Measurements from ENCODE around the gene GAS6. TPM values are rescaled to one million over a fixed set of nuclear protein-coding genes. Genes with fewer than 3 reads are reported as not detected.

The GAS6 gene
- polyA plus RNA-seq, 12 donors = 20.9 to 61.4 (median 31.5) TPM; not detected in 1

DNA sequence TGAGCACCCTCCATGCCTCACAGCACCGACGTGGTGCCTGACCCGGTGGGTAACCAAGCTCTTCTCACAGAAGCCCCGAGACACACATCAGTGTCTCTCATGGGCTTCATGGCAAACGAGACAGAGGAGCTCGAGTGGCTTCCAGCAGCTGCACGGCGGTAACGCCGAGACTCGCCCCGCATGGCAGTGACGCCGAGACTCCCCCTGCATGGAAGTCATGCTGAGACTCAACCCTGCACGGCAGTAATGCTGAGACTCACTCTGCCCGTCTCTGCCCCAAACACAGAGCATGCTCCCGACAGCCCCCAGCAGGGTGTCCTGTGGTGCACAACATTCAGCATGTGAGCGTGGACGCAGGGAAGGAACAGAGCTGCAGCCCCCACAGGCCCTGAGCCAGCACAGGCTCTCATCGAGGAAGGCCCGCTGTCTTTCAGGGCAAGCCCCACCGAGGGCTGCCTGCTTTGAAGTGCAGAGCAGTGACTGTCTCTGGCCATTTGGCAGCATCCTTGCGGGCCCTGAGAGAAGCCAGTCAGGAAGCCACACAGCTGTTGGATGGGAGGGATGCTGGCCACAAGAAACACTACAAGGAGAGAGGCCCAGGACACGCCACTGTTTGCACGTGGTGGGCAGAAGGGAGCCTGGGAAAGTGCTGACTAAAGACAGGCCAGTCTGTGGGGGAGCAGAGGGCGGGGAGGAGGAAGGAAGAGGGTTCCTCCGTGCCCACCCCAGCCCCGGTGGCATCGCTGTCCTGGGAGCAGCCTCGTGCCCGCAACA lies 9.5 kb downstream of the GAS6 start:
- DNase-seq = no peak

DNA sequence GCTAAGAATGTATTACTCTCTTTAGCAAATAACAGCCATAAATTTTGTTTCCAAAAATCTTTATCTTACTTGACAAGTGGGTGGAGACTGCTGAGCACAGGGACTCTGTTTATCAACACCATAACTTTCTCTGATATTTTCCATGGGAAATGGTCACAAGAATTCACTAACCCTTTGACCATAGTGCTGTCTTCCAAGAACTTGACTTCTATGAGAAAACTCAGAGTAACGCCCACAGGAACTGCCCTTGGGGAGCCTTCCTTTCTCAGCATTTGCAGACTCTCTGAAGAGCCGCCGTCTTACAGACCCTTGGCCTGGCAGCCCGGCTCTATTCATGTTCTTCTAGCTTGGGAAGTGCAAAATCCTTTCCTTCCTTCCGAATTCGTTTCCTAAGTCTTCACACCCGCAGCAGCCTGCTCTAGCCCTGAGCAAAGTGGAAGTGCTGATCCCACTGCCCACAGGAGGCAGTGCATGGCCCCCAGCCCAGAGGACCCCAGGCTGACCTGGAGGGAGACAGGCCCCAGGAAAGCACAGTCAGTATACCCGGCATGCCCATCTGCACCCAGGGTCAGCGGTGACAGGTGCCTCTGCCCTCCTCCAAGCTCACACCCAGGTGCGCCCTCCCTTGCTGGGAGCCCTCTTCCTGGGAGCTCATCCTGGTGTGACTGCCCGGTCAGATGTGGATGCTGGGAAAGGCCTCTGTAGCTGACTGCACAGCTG lies 10.2 kb downstream of the GAS6 start:
- no peak for DNase-seq

DNA sequence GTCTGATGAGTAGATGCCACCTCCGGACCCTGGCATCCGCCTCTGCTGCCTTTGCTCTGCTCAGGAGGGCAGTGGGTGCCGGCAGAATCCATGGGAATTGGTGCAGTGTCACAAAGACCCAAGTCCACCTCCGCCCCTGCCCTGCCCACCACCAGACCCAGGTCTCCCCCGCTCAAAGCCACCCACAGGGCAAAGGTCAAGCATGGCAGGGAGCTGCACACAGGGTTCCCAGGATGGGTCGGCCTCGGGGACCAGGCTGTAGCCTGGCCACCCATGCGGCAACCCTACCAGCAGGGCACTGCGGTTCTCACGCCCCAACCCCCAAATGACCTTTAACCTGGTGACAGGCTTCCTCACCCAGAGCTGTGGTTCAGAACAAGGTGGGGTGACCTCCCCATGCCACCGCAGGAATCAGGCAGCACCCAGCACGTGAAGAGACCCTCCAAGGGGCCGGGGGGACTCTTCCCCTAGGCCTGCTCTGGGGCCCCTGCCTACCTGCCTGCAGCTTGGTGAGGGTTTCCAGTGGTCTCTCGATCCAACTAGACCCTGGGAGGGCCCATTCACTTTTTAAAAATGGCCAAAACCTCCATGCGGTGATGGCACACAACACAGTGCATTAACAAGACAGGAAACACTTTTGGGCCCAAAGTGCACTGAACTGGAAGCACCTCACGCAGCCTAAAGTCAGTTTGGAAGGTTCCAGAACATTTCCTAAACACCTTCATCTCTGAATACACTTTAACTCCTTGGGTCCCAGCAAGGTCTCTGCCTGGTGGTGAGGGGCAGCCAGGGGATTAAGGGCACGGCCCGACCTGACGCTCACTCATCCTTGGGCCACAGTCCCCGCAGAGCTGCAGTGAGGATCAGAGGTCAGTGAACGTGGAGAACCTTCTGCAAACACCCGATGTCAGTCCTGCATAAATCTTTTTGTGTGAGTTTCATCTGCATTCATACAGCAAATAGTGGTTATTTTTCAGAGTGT lies 11.0 kb downstream of the GAS6 start:
- DNase-seq = no peak

DNA sequence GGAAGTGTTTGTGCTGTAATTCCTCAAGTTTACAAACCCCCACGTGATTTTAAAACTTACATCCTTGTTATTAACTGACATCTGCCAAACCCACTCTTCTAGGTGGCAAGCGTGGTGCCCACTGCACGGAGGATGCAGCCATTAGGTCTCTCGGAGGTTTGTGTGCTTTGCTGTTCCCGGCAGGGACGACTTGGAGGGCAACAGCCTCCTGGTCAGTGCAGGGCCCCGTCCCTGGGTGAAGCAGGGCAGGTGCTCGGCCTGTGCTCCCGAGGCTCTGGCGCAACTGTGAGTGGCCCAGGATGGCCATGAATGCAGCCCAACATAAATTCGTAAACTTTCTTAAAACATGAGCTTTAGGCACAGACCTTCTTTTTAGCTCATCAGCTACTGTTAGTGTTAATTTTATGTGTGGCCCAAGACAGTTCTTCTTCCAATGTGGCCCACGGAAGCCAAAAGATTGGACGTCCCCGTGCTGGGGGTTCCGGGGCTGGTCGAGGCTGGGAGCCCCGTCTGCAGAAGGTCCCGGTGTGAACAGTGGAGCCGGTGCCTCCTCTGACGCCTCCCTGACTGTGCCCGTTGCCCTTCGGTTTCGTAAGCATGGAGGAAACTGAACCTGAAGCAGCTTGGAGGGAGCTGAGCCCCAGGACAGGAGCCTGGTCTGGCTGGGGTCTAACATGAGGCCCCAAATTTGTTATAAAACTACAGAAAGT lies 11.9 kb downstream of the GAS6 start:
- no peak for DNase-seq

DNA sequence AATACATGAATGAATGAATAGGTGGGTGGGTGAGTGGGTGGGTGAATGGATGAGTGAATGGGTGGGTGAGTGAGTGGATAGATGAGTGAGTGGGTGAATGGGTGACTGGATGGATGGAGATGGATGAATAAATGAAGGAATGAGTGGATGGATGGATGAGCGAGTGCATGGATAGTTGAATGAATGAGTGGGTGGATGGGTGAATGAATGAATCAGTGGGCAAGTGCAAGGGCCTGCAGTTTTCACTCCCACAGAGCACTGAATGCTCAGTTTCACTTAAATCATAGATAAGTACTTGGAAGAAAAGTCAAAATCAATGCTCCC lies 12.4 kb downstream of the GAS6 start:
- no peak for DNase-seq

DNA sequence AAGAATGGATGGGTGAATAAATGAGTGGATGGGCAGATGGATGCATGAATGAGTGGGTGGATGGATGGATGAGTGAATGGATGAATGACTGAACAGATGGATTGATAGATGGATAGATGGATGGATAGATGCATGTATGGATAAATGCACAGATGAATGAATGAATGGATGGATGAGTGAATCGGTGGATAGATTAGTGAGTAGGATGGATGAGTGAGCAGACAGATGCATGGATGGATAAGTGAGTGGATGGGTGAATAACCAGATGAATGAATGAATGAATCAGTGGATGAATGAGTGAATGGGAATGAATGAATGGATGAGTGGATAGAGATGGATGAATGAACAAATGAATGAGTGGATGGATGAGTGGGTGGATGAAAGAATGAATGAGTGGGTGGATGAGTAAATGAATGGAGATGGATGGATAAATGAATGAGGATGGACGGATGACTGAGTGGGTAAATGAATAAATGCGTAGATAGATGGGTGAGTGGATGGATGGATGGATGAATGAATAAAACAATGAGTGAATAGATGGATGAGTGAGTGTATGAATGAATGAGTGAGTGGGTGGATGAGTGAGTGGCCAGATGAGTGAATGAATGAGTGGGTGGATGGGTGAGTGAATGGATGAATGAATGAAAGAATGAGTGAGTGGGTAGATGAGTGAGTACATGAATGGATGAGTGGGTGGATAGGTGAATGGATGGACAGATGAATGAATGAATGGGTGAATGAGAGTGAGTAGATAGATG lies 13.0 kb downstream of the GAS6 start:
- DNase-seq = no peak

DNA sequence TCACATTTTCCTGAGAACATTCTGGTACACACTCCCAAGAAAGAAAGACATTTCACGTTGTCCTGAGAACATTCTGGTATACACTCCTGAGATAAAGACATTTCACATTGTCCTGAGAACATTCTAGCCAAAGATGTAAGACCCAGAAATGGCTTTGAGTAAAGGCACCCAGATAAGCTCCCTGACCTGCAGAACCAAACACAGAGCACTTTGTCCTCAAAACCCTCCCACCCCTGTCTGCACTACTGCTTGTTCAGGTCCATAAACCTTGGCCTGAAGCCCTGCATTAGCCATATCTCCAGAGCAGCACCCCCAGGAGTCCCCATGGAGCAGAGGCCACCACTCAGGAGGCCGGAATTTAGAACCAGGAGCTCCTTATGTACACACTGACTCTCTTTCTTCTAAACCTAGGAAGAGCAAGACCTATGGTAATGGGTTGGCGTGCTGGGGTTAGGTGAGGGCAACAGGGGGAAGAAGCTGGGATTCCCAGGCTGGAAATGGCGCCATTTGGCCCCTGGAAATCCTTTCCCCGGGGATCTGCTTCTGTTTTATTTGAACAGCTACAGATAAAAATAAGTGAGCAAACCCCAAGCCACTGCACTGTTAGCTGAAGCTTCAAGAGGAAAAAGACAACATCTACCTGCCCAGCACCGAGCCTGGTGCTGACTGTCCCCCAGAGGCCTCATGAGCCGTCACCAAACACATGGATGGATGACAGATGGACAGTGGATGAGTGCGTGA lies 13.7 kb downstream of the GAS6 start:
- DNase-seq = no peak

DNA sequence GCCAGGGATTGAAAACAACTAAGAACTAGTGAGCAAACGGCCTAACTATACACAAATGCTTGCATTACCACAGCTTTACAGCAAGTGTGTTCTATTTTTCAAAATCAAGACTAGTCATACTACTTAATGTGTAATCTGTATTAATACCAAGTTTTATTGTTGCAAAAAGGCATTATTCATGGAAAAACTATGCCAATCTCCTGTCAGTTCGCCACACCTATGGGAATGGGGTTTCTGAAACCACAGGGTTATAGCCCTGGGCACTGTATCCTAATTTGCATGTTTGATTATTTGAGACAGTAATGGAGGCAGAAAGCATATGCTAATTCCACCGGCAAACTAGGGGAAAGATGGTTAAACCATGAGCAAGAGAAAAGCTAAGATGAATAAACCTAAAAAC lies 14.3 kb downstream of the GAS6 start:
- DNase-seq = no peak

DNA sequence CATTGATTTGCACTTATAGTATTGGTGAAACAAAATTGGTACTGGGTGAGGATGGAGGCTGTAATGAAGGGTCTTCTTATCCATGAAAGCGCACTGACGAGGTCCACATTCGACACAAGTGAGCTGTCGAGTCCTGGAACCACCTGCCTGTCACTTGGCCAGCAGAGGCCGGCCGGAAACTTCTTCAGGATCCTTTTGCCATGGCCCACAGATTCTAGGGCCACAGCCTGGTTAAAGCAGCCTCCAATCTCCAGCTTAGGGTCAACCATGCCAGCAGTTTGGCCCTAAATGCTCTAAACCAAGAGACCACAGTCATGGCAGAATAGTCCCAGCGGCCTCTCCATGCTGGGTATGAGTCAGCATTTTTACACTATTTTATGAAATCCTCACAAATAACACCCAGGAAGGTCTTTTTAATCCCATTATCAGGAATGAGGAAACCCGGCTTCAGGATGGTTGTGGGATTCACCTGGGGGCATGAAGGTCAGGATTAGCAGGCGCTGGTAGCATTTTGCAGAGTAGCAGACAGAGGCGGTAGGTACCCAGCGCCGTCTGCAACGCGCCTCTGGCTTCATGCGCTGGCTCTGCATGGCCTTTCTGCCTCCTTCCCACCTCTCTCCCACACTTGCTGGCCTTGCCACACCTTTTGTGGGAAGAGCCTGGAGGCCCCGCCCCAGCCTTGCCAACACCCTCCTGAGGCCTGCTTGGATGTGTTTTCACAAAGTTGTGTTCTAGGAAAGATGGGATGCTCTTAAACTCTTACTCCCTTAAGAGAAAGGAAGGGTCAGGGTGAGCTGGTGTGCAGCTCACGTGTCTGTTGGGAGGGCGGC lies 15.2 kb downstream of the GAS6 start:
- DNase-seq = no peak

DNA sequence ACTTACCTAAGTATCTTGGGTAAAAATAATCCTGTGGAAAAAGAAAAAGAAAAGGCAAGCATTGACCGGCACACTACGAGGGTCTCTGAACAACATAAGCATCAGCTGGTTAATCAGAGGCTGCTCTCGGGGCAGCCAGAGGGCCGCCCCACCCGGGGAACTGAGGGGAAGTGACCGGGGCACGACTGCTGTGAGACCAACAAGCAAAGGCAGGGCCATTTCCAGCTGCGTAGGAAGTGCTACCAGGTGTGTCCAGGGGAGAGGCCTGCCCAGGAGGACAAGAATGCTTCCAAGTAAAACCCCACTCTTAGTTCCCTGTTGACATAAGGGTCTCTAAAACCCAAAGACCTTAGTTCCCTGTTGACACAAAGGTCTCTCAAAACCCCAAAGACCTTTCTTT lies 15.9 kb downstream of the GAS6 start:
- DNase-seq = no peak

DNA sequence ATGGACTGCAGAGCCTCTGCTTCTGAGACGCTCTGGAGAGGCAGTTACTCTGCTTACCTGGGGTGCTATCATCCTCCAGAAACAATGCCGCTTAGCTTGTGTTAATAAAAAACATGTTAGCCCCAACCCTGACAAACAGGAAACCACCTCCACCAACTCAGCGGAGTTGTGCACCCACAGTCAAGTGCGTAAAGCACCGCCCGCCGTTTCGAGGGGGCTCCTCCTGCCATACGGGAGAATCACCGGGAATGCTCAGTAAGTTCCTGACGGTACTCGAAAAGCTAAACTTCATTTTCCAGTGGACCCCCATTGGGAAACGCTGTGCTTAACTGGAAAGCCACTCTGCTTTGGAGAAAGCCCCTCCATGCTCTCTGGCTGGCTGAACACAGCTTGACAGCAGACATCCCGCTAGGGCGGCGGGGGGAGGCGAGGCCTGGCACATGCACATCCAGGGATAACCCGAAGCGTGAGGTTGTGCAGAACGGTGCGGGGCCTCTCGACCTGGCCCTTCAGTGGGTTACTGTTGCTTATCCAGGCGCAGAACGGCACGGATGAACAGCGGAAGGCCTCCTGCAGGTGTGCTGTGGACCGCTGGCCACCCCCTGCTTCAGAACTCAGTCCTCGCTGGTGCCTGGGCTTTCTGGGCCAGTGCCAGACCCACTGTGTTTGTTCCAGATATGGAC lies 17.1 kb downstream of the GAS6 start:
- DNase-seq = no peak

DNA sequence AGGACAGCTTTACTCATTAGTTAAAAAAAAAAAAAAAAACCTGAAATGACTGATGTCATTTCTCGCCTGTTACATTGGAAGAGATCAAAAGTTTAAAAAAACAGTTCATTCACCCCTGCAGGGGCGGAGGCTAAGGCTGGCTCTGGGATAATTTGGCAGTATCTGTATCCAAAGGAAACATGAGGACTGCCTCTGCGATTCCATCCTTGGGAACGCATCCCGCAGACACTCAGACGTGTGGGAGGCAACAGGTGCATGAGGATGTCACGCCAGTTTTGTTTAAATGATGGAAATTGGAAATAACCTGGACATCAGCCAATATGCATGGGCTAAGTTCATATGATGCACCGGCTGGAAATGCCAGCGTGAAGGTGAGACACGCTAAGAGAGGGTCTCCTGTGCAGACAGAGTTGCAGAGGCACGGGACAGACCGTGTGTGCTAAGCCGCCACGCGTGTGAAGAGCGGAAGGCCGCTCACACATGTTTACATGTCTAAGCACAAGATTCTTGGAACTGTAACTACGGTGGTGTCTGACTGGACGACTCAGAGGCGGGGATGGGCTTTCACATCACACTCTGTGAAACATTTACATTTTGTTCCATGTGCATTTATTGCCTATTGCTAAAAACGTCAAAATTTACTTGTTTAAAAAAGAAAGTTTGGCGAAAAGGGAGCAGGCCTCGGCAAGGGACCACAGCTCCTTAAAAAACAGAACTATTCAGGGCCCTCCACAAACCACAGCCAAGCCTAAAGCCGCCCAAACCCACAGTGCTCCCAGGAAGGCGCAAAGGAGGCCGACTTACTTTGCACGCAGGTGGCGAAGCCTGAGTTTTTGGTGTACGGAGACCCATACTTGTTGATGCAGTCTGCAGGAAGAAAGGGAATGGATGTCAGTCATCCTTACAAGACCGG lies 17.9 kb downstream of the GAS6 start:
- DNase-seq = no peak

DNA sequence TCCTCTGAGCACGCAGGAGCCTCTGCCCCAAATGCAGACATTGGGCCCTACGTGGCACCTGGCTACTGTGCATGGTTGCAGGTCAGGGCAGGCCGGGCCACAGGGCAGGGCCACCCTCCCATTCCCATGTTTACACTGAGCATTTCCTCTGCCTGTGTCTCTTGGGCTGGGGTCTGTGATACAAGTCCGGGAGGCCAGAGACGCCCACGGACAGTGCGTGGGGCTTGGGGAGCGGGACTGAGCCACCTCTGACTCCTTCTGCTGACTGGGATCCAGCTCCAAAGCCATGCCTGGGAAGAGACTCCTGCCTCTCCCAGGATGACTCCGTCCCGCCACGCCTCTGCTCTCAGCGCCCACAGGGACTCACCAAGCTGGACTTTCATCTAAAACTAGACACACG lies 18.8 kb downstream of the GAS6 start:
- no peak for DNase-seq

DNA sequence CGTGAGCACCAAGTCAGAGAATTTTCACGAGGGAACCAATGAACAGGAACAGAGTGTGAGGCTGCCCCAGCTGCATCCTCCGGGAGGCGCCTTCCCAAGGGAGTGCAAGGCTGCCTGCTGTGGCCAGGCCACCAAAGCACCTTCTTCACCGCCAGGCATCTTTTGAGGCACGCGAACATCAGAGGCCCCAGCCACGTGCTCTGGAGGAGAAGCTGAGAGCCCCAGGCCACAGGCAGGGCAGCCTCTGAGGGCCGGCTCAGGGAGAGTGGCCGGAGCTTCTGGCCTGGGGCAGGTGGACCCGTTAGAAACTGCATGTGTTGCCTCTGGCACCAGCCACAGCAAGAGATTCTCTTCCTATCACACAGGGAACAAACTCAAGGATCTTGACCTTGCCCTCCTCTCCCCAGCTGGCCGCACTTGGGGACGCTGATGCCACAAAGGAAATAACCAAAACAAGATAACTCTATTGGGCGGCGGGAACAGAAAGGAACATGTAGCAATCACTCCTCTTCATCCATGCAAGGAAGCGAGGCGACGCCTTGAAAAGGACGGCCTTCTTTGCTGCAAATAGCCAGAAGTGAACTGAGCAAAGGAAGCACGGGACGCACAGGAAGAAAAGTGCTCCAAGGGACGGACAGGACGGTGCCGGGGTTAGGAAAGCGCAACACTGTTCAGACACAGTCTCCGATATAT lies 19.9 kb downstream of the GAS6 start:
- no peak for DNase-seq

DNA sequence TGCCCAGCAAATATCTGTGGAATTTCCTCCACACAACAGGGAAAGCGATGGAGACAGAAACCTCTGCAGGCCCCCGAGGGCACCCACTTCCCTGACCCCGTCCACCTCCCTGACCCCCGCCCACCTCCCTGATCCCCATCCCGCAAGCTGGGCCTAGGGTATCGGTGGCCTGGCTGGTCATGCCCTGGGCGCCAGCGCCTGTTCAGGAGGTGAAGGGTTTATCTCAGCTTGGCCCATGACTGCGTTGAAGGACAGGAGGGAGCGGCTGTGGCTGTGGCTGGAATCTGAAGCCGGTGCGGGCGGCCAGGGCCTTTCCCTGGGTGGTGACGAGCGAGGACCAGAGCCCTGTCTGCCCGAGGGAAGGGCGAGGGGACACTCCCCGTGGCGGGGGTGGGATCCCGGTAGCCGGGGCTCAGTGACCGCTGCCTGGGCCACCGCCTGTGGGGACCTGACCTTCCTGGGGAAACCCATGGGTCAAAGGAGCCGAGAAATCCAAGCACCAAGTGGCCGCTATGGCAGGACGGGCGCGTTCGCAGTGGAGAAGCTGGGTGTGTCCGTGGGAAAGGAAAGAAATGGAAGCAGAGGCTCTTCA lies 20.7 kb downstream of the GAS6 start:
- DNase-seq = no peak

DNA sequence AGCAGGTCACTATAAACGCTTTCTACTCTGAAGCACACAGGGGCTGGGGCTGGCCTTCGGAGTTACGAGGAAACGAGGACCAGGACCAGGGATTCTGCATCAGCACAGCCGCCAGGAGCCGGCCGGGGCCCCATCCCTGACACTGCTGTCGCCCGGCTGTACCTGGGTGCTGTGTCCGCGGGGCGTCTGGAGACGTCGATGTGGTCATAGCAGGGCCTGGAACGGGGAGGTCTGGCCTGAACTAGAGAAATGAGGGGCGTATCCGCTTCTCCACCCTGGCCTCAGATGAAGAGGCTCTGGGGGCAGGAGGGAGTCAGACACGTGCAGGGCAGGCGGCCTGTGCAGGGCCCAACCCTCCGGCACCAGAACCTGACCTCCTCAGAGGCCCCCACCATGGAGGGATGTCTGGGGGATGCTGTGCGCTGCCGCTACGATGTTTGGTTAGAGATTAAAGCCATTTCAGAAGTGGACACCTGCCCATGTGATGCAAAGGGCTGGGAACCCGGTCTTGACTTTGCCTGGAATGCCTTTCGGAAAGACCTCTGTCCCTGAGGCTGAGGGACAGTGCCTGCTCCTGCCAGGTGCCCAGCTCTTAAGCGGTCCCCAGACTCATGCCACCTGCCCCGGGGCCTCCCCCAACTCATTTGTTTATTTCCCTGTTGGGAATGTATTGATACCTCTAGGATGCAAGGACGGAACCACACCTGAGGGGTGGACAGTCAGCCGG lies 21.4 kb downstream of the GAS6 start:
- no peak for DNase-seq
